Brain microvascular endothelial cell (primary cell): Measurements from ENCODE around the gene FRMPD2.

Experiments
- DNase-seq: peaks from one replicate; pipeline ENCODE4 v3.0.0-alpha.2; 2020
- H3K27ac ChIP-seq: fragments of 250-450 bp; sonication (Bioruptor Pico); 2 replicates; pipeline ENCODE4 v1.5.1; 2020; ENCODE audit warnings: mild to moderate bottlenecking, moderate library complexity
- H3K27me3 ChIP-seq: fragments of 250-450 bp; sonication (Bioruptor Pico); replicated peaks from 2 replicates; pipeline ENCODE4 v1.5.1; 2020; ENCODE audit warnings: mild to moderate bottlenecking
- H3K36me3 ChIP-seq: fragments of 250-450 bp; sonication (Bioruptor Pico); replicated peaks from 2 replicates; pipeline ENCODE4 v1.5.1; 2020; ENCODE audit warnings: mild to moderate bottlenecking
- H3K4me3 ChIP-seq: 2 replicates; pipeline ENCODE4 v1.5.1; 2011; ENCODE audit warnings: low read depth, mild to moderate bottlenecking, control low read depth, low read length, moderate library complexity
- CTCF ChIP-seq: IDR thresholded peaks from 2 replicates; pipeline ENCODE4 v1.5.1; 2011; ENCODE audit warnings: low read depth, mild to moderate bottlenecking, moderate library complexity, low read length, control low read depth, inconsistent platforms; ENCODE audit errors: missing control alignments
- in situ Hi-C: cut with HindIII; loops from 2 replicates; pipeline ENCODE4 v1.10.0; 2017; ENCODE audit warnings: low sequenced_read_pairs, low pct_ligation_motif_present

Gene FRMPD2

GRCh38 chr10:48205918-48206317 is 68.6 kb downstream of the FRMPD2 start:
- Histone ChIP-seq H3K4me3 (no peak overlapping the region), H3K27ac (no peak overlapping the region), H3K27me3 (peaks cover 6% of the 10 kb centered on the region), H3K36me3 (no peaks in the 10 kb centered on the region)
- DNase-seq: no peak
- in situ Hi-C loops: no loop called here
- no peak for TF ChIP-seq CTCF

GRCh38 chr10:48199580-48200377 is 74.7 kb downstream of the FRMPD2 start:
- H3K27me3 ChIP-seq: peaks cover 2% of the 10 kb centered on the region
- H3K36me3 ChIP-seq: no peaks in the 10 kb centered on the region
- no peak for TF ChIP-seq CTCF
- no peak overlapping the region for H3K4me3 ChIP-seq
- no peak overlapping the region for H3K27ac ChIP-seq
- peak; percentile 52 for DNase-seq
- in situ Hi-C loops: no loop called here

GRCh38 chr10:48197236-48197899 is 77.1 kb downstream of the FRMPD2 start:
- no peak for TF ChIP-seq CTCF
- in situ Hi-C loops: no loop called here
- H3K36me3 ChIP-seq: no peaks in the 10 kb centered on the region
- H3K4me3 ChIP-seq: no peak overlapping the region
- no peak for DNase-seq
- no peak overlapping the region for H3K27ac ChIP-seq
- H3K27me3 ChIP-seq: peaks cover 9% of the 10 kb centered on the region

GRCh38 chr10:48195803-48196202 is 78.7 kb downstream of the FRMPD2 start:
- peaks cover 9% of the 10 kb centered on the region for H3K27me3 ChIP-seq
- in situ Hi-C loops: no loop called here
- TF ChIP-seq CTCF: no peak

GRCh38 chr10:48194830-48195229 is 79.7 kb downstream of the FRMPD2 start:
- Histone ChIP-seq H3K27me3 (peaks cover 9% of the 10 kb centered on the region), H3K36me3 (no peaks in the 10 kb centered on the region), H3K4me3 (no peak overlapping the region), H3K27ac (no peak overlapping the region)
- TF ChIP-seq CTCF: no peak
- in situ Hi-C loops: no loop called here
- DNase-seq: no peak

More at GRCh38 chr10:48195803-48196202, 78.7 kb downstream of the FRMPD2 start:
- H3K4me3 ChIP-seq: no peak overlapping the region
- no peak for DNase-seq
- H3K27ac ChIP-seq: no peak overlapping the region
- H3K36me3 ChIP-seq: no peaks in the 10 kb centered on the region
